K562 (cell line): ENCODE data around the gene HLA-DRB5. TPM values are rescaled to one million over a fixed set of nuclear protein-coding genes. Genes with fewer than 3 reads are reported as not detected.

ENCODE experiments used
- ATAC-seq: fragments of 200-7000 bp; cut with Tn5 transposase; 3 replicates; pipeline ENCODE4 v1.9.1; 2020; ENCODE audit warnings: moderate library complexity
- BruUV-seq: library from RNA; stranded (reverse); fragments of 400-500 nt; replicated peaks from 2 replicates; lab custom pipeline; 2021; lab: Mats Ljungman, UMichigan
- CTCF ChIA-PET: fragments of 300-600 bp; formaldehyde crosslinking; extraction: SDS; loops from one replicate; lab custom pipeline; 2021; ENCODE audit warnings: low intra/inter-chr PET ratio; lab: Yijun Ruan, JAX
- POLR2A ChIA-PET: fragments of 300-600, 350-650 bp; sonication (Branson Sonifier 250); formaldehyde crosslinking; extraction: SDS; loops from one replicate; lab custom pipeline; 2021; ENCODE audit warnings: antibody characterized with exemption, inconsistent platforms; lab: Yijun Ruan, JAX
- DNase-seq, 4 experiments: peaks; one replicate each; pipeline versions ENCODE4 v3.0.0 to v3.0.0-alpha.2; 2011 to 2018; ENCODE audit warnings: low spot score in 3 of 4, mixed read lengths in 3 of 4; ENCODE audit errors: extremely low read depth in 1 of 4
- FAIRE-seq: peaks from 2 replicates; lab custom pipeline; 2011; peaks lifted over from hg19 to GRCh38; lab: Jason Lieb, UNC
- H2AFZ ChIP-seq: 2 replicates; pipeline ENCODE4 v1.6.0; 2011; ENCODE audit warnings: low read depth, low read length, control low read depth, inconsistent platforms
- H3K27ac ChIP-seq: fragments of 200-600 bp; 3 replicates; pipeline ENCODE4 v1.8.0; 2011; ENCODE audit warnings: low read depth, mild to moderate bottlenecking, control low read depth, inconsistent platforms, low read length, moderate library complexity, mixed read lengths; ENCODE audit errors: extremely low read depth
- H3K27me3 ChIP-seq, 2 experiments: fragments of 300-600 bp in 1 of 2; 2 replicates in 1 of 2; 3 replicates in 1 of 2; pipeline versions ENCODE4 v1.6.0 to v1.8.0; 2011; ENCODE audit warnings: inconsistent platforms in 2 of 2, low read length in 2 of 2, mild to moderate bottlenecking in 1 of 2, mixed read lengths in 1 of 2, moderate library complexity in 1 of 2; ENCODE audit not compliant: control insufficient read depth in 2 of 2, insufficient read depth in 2 of 2
- H3K36me3 ChIP-seq: fragments of 300-600 bp; 3 replicates; pipeline ENCODE4 v1.8.0; 2011; ENCODE audit warnings: mild to moderate bottlenecking, low read length, inconsistent platforms; ENCODE audit not compliant: control insufficient read depth, insufficient read depth
- H3K4me1 ChIP-seq, 2 experiments: fragments of 200-600 bp in 1 of 2; replicated peaks in 1 of 2; 2 replicates in 1 of 2; 3 replicates in 1 of 2; pipeline versions ENCODE4 v1.5.1 to v1.8.0; 2011; ENCODE audit warnings: inconsistent platforms in 2 of 2, low read length in 2 of 2, mild to moderate bottlenecking in 1 of 2, mixed read lengths in 1 of 2, moderate library complexity in 1 of 2; ENCODE audit not compliant: control insufficient read depth in 2 of 2, insufficient read depth in 2 of 2
- H3K4me2 ChIP-seq: 2 replicates; pipeline ENCODE4 v1.6.1; 2011; ENCODE audit warnings: low read length, control low read depth, inconsistent platforms, mixed read lengths; ENCODE audit not compliant: insufficient read depth
- H3K4me3 ChIP-seq: fragments of 200-600 bp; sonication (generic), shearing (Covaris generic); 2 replicates; pipeline ENCODE4 v1.5.1; 2016; ENCODE audit warnings: control low read depth, inconsistent platforms
- H3K79me2 ChIP-seq: fragments of 200-600 bp; 3 replicates; pipeline ENCODE4 v1.8.0; 2011; ENCODE audit warnings: low read length, inconsistent platforms; ENCODE audit not compliant: control insufficient read depth, insufficient read depth
- H3K9ac ChIP-seq, 2 experiments: 2 replicates each; pipeline versions ENCODE4 v1.6.0 to v1.6.1; 2011; ENCODE audit warnings: low read depth in 2 of 2, low read length in 2 of 2, control low read depth in 1 of 2, inconsistent platforms in 1 of 2, mild to moderate bottlenecking in 1 of 2, mixed read lengths in 1 of 2; ENCODE audit not compliant: insufficient read depth in 1 of 2
- H3K9me1 ChIP-seq: one replicate; pipeline ENCODE4 v1.6.0; 2011; ENCODE audit warnings: inconsistent platforms, mild to moderate bottlenecking, low read length, moderate library complexity; ENCODE audit not compliant: control insufficient read depth, insufficient read depth
- H3K9me3 ChIP-seq: replicated peaks from 2 replicates; pipeline ENCODE4 v1.5.1; 2011; ENCODE audit warnings: low read depth, low read length, inconsistent platforms; ENCODE audit not compliant: control insufficient read depth, insufficient read depth
- H4K20me1 ChIP-seq: replicated peaks from 2 replicates; pipeline ENCODE4 v1.6.1; 2011; ENCODE audit warnings: low read length, inconsistent platforms, mixed read lengths; ENCODE audit not compliant: control insufficient read depth, insufficient read depth
- C11orf30 ChIP-seq: fragments of 450-650 bp; IDR thresholded peaks from 2 replicates; pipeline ENCODE4 v1.6.1; 2016; ENCODE audit warnings: low read depth, mild to moderate bottlenecking
- DDX20 ChIP-seq: fragments of 450-650 bp; IDR thresholded peaks from 2 replicates; pipeline ENCODE4 v1.6.1; 2016; ENCODE audit warnings: missing genetic modification characterization, low read depth, mild to moderate bottlenecking, missing compliant biosample characterization, moderate library complexity
- HCFC1 ChIP-seq: IDR thresholded peaks from 2 replicates; pipeline ENCODE4 v1.6.1; 2012; ENCODE audit warnings: low read depth, low read length, improper control_type of control experiment
- HDAC1 ChIP-seq, 2 experiments: fragments of 450-650 bp; IDR thresholded peaks; 2 replicates each; pipeline ENCODE4 v1.6.1; 2016 to 2017; ENCODE audit warnings: inconsistent platforms in 1 of 2, mild to moderate bottlenecking in 1 of 2, moderate library complexity in 1 of 2
- MAFK ChIP-seq: IDR thresholded peaks from 2 replicates; pipeline ENCODE4 v1.6.1; 2011; ENCODE audit warnings: low read length, improper control_type of control experiment
- PML ChIP-seq: IDR thresholded peaks from 2 replicates; pipeline ENCODE4 v1.6.1; 2012; ENCODE audit warnings: low read length, inconsistent platforms
- RFX1 ChIP-seq: fragments of 450-650 bp; IDR thresholded peaks from 2 replicates; pipeline ENCODE4 v1.6.1; 2016; ENCODE audit warnings: mild to moderate bottlenecking, moderate library complexity
- SMARCA4 ChIP-seq: fragments of 450-650 bp; IDR thresholded peaks from 2 replicates; pipeline ENCODE4 v1.6.1; 2016
- STAG1 ChIP-seq: sonication (generic); formaldehyde crosslinking; IDR thresholded peaks from 2 replicates; pipeline ENCODE4 v1.5.0; 2020; ENCODE audit warnings: missing genetic modification reagents, borderline replicate concordance
- ZFP36 ChIP-seq: fragments of 150-350 bp; IDR thresholded peaks from 2 replicates; pipeline ENCODE4 v1.6.1; 2018; ENCODE audit warnings: low read length, low read depth; ENCODE audit not compliant: partially characterized antibody
- WGBS: fragments of 100-300 bp; shearing (Covaris generic); methylation state at CpG from one replicate; pipeline ENCODE4 v1.1.6; 2016; ENCODE audit warnings: low coverage, mixed read lengths; ENCODE audit not compliant: insufficient coverage; ENCODE audit errors: missing lambda C conversion rate; 5-methylcytosine and 5-hydroxymethylcytosine counted together
- in situ Hi-C: fragments of 300-500 bp; cut with MboI; formaldehyde crosslinking; loops from 4 replicates; pipeline ENCODE4 v1.15.0; 2018; ENCODE audit warnings: inconsistent platforms, mixed read lengths
- intact Hi-C: fragments of 100-400 bp; cut with micrococcal nuclease; formaldehyde crosslinking; loops from 2 replicates; pipeline ENCODE4 v1.14.2; 2022
- polyA plus RNA-seq, 8 experiments: library from polyadenylated mRNA; depleted of rRNA in 4 of 8; stranded (reverse) in 5 of 8; unstranded in 3 of 8; fragments of >200 nt; fragmentation: Nextera tagmentation in 2 of 8; fragmentation: Illumina TruSeq in 1 of 8; extraction: Ambion mirVana in 2 of 8; extraction: Trizol in 1 of 8; gene quantifications; 2 replicates each; pipeline versions ENCODE4 v1.2.1 to v1.2.3, GENCODE V29; 2011 to 2014; ENCODE audit warnings: inconsistent platforms in 1 of 8, missing spikeins in 1 of 8
- total RNA-seq, 7 experiments: library from RNA; depleted of rRNA in 6 of 7; stranded (reverse); fragments of >200 nt in 6 of 7; fragmentation: Illumina TruSeq in 2 of 7; extraction: Trizol in 2 of 7; gene quantifications; 2 replicates each; pipeline versions ENCODE4 v1.2.1 to v1.2.3, GENCODE V29; 2011 to 2021; ENCODE audit warnings: low replicate concordance in 1 of 7
- TF ChIP-seq, protein P1 (sequence below): fragments of 450-650 bp; IDR thresholded peaks from 2 replicates; pipeline ENCODE4 v1.7.1; 2018; ENCODE audit warnings: mild to moderate bottlenecking, low read depth; ENCODE audit not compliant: partially characterized antibody
- TF ChIP-seq, protein P2 (sequence below): sonication (generic); formaldehyde crosslinking; IDR thresholded peaks from 2 replicates; pipeline ENCODE4 v1.8.0; 2022; ENCODE audit warnings: missing genetic modification reagents, mild to moderate bottlenecking, borderline replicate concordance
- TF ChIP-seq, protein P3 (sequence below): fragments of 450-650 bp; formaldehyde crosslinking; IDR thresholded peaks from 2 replicates; pipeline ENCODE4 v1.4.0; 2020; ENCODE audit warnings: mild to moderate bottlenecking, moderate library complexity

Gene HLA-DRB5
- total and polyA plus RNA-seq, 9 of the 15 experiments (the other 6 are each of a cell fraction or from before 2014, with no cell fraction given), result not detected

GRCh38 chr6:32551410-32551809, 21.3 kb upstream of the HLA-DRB5 start:
- DNase-seq (no peak), FAIRE-seq (no peak), ATAC-seq (no peak)
- H3K9ac ChIP-seq, result no peak overlapping the region
- no peaks in the 10 kb centered on the region for H4K20me1 ChIP-seq
- ChIA-PET POLR2A (no interaction called here), CTCF (no interaction called here)
- WGBS, result 0% methylated on average over 4 of the region's 5 CpGs
- no peak overlapping the region for H3K27ac ChIP-seq
- no TSS peak for BruUV-seq
- no peaks in the 10 kb centered on the region for H3K79me2 ChIP-seq
- no peaks in the 10 kb centered on the region for H3K9me3 ChIP-seq
- peaks cover 0 to 3% of the 10 kb centered on the region in 2 experiments; a peak in 1 of 5 replicates for H3K27me3 ChIP-seq
- H2AFZ ChIP-seq, result no peak overlapping the region
- TF ChIP-seq ZFP36 (no peak), C11orf30 (no peak), HDAC1 (IDR thresholded peaks at IDR 0.05) (no peak), PML (no peak), SMARCA4 (no peak), MAFK (no peak), STAG1 (no peak), HCFC1 (no peak), RFX1 (no peak), DDX20 (tag) (no peak)
- TF ChIP-seq, protein P1, sequence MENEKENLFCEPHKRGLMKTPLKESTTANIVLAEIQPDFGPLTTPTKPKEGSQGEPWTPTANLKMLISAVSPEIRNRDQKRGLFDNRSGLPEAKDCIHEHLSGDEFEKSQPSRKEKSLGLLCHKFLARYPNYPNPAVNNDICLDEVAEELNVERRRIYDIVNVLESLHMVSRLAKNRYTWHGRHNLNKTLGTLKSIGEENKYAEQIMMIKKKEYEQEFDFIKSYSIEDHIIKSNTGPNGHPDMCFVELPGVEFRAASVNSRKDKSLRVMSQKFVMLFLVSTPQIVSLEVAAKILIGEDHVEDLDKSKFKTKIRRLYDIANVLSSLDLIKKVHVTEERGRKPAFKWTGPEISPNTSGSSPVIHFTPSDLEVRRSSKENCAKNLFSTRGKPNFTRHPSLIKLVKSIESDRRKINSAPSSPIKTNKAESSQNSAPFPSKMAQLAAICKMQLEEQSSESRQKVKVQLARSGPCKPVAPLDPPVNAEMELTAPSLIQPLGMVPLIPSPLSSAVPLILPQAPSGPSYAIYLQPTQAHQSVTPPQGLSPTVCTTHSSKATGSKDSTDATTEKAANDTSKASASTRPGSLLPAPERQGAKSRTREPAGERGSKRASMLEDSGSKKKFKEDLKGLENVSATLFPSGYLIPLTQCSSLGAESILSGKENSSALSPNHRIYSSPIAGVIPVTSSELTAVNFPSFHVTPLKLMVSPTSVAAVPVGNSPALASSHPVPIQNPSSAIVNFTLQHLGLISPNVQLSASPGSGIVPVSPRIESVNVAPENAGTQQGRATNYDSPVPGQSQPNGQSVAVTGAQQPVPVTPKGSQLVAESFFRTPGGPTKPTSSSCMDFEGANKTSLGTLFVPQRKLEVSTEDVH, result no peak
- TF ChIP-seq, protein P2, sequence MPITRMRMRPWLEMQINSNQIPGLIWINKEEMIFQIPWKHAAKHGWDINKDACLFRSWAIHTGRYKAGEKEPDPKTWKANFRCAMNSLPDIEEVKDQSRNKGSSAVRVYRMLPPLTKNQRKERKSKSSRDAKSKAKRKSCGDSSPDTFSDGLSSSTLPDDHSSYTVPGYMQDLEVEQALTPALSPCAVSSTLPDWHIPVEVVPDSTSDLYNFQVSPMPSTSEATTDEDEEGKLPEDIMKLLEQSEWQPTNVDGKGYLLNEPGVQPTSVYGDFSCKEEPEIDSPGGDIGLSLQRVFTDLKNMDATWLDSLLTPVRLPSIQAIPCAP (CRISPR knock-in tag), result no peak
- TF ChIP-seq, protein P3, sequence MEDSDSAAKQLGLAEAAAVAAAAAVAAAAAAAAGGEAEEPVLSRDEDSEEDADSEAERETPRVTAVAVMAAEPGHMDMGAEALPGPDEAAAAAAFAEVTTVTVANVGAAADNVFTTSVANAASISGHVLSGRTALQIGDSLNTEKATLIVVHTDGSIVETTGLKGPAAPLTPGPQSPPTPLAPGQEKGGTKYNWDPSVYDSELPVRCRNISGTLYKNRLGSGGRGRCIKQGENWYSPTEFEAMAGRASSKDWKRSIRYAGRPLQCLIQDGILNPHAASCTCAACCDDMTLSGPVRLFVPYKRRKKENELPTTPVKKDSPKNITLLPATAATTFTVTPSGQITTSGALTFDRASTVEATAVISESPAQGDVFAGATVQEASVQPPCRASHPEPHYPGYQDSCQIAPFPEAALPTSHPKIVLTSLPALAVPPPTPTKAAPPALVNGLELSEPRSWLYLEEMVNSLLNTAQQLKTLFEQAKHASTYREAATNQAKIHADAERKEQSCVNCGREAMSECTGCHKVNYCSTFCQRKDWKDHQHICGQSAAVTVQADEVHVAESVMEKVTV (CRISPR knock-in tag), result no peak
- H3K9me1 ChIP-seq, result no peaks in the 10 kb centered on the region
- H3K4me2 ChIP-seq, result no peak overlapping the region
- intact Hi-C loops, result no loop called here
- no peaks in the 10 kb centered on the region for H3K36me3 ChIP-seq
- no peaks in the 10 kb centered on the region for H3K4me1 ChIP-seq
- in situ Hi-C loops, result no loop called here
- H3K4me3 ChIP-seq, result no peak overlapping the region
